Activated CD8-positive, alpha-beta T cell treated with anti-CD3 and anti-CD28 coated beads for 36 hours (primary cell): ENCODE data around the gene GGT6. TPM values are rescaled to one million over a fixed set of nuclear protein-coding genes. Genes with fewer than 3 reads are reported as not detected.

Source experiments
- ATAC-seq: fragments of 200-7000 bp; cut with Tn5 transposase; one replicate; pipeline ENCODE4 v1.10.0; 2021; ENCODE audit warnings: mild to moderate bottlenecking, moderate library complexity
- CTCF ChIA-PET: fragments of 350-600 bp; sonication (Branson Sonifier 250); formaldehyde crosslinking; loops from one replicate; lab custom pipeline; 2021; ENCODE audit warnings: antibody characterized with exemption; lab: Charles Lee
- POLR2A ChIA-PET: fragments of 350-600 bp; sonication (Branson Sonifier 250); formaldehyde crosslinking; loops from one replicate; lab custom pipeline; 2021; ENCODE audit warnings: antibody characterized with exemption; lab: Charles Lee
- DNase-seq: peaks from one replicate; pipeline ENCODE4 v3.0.0-alpha.2; 2020
- H3K27ac Mint-ChIP-seq: one replicate; pipeline ENCODE4 v1.8.0; 2021; ENCODE audit warnings: mild to moderate bottlenecking, mixed read lengths
- H3K27me3 Mint-ChIP-seq: one replicate; pipeline ENCODE4 v1.8.0; 2021; ENCODE audit warnings: mixed read lengths
- H3K36me3 Mint-ChIP-seq: one replicate; pipeline ENCODE4 v1.8.0; 2021; ENCODE audit warnings: low read depth, mixed read lengths
- H3K4me1 Mint-ChIP-seq: one replicate; pipeline ENCODE4 v1.8.0; 2021; ENCODE audit warnings: low read depth, mixed read lengths
- H3K4me3 Mint-ChIP-seq: one replicate; pipeline ENCODE4 v1.8.0; 2021; ENCODE audit warnings: mild to moderate bottlenecking, moderate library complexity, mixed read lengths
- H3K9me3 Mint-ChIP-seq: one replicate; pipeline ENCODE4 v1.8.0; 2021; ENCODE audit warnings: mixed read lengths
- CTCF ChIP-seq: fragments of 200-600 bp; IDR thresholded peaks from one replicate; pipeline ENCODE4 v1.8.0; 2022; ENCODE audit warnings: antibody characterized with exemption, mild to moderate bottlenecking
- intact Hi-C: fragments of 100-400 bp; cut with micrococcal nuclease; formaldehyde crosslinking; loops from one replicate; pipeline ENCODE4 v1.10.0; 2022
- total RNA-seq, 2 experiments: library from RNA; stranded (reverse); gene quantifications; one replicate each; pipeline ENCODE4 v1.2.3, GENCODE V29; 2021

GGT6 gene
- total RNA-seq, 2 experiments from 2014 or later = not detected

DNA sequence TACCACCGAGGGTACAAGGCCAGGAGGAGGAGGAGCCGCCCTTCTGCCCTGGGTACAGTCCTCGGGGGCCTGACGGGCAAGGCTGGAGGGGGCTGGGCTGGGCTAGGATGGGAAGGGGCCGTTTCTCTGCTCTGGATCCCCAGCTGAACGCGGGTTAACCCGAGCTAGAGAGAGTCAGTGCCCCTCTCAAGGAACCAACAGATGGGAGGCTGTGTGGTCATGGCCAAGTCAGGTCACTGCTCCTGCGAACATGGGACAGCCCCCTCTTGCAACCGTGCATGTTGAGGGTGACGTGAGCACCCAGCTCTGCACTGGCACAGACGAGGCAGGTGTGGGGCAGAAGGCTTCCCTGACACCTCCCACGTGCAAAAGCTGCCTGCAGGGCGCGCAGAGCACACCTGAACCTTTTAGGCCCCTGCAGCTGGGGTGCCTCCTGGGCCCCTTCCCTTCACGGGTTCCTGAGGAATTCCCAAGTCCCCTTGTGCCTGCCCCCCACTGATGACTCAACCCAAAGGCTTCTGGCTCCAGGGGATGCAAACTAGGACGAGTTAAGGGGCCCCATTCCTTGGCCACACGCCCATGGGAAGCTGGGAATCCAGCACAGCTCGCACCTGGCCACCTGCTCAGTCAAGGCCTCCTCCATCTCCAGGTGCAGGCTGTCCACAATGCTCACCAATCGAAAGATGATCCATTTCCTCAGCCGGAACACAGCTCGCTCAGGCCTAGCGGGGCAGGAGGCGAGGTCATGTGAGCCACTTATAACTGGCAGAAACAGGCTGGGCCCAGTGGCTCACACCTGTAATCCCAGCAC is 11.5 kb downstream of the GGT6 start:
- TF ChIP-seq CTCF = no peak
- Mint-ChIP-seq H3K27me3 (no peaks in the 10 kb centered on the region), H3K27ac (no peak overlapping the region), H3K36me3 (peaks cover 39% of the 10 kb centered on the region), H3K9me3 (no peaks in the 10 kb centered on the region), H3K4me3 (no peak overlapping the region), H3K4me1 (peaks cover 8% of the 10 kb centered on the region)
- DNase-seq (no peak), ATAC-seq (no peak)
- intact Hi-C loops = no loop called here
- CTCF ChIA-PET = no interaction called here
- POLR2A ChIA-PET = interaction anchor here (1.2 to 4.8 kb wide), 3 partner anchors 10 to 112 kb away, joined by 3 to 45 read pairs (median 7); no protein-coding TSS in a partner anchor

DNA sequence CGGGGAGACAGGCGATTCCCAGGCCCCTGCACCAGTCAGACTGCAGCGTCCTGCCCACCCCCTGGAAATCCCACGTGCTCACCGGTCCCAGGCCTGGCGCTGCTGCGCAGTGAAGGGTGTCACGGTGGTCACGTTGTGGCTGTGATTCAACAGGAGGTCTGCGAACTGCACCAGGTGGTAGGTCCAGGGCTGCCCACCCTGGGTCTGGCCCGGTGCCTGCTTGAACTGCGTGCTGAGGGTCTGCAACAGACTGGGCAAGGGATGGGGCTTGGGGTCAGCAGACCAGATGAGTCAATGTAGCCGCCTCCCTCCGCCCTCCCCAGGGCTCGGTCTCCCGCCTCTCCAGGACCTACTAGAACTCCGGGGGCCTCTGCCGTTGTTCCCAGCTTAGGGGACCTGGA is 12.3 kb downstream of the GGT6 start:
- CTCF ChIA-PET = interaction anchor here (1.5 kb wide), 1 partner anchor 19 kb away, joined by 4 read pairs; no protein-coding TSS in a partner anchor
- no peaks in the 10 kb centered on the region for H3K27me3 Mint-ChIP-seq
- H3K4me1 Mint-ChIP-seq = peaks cover 3% of the 10 kb centered on the region
- ATAC-seq (no peak), DNase-seq (no peak)
- H3K27ac Mint-ChIP-seq = no peak overlapping the region
- no peak for TF ChIP-seq CTCF
- intact Hi-C loops = no loop called here
- no peaks in the 10 kb centered on the region for H3K9me3 Mint-ChIP-seq
- POLR2A ChIA-PET = interaction anchor here (1.0 to 1.6 kb wide), 3 partner anchors 13 to 111 kb away, joined by 3 to 4 read pairs (median 4); no protein-coding TSS in a partner anchor
- H3K36me3 Mint-ChIP-seq = peaks cover 36% of the 10 kb centered on the region
- H3K4me3 Mint-ChIP-seq = no peak overlapping the region

- no peaks in the 10 kb centered on the region for H3K9me3 Mint-ChIP-seq
- TF ChIP-seq CTCF = no peak
- ATAC-seq (no peak), DNase-seq (no peak)
- H3K27ac Mint-ChIP-seq = no peak overlapping the region
- intact Hi-C loops = no loop called here
- no peaks in the 10 kb centered on the region for H3K27me3 Mint-ChIP-seq
- POLR2A ChIA-PET = interaction anchor here (1.0 to 2.9 kb wide), 3 partner anchors 7 to 13 kb away, joined by 4 to 13 read pairs (median 4); partner anchors contain the start of gene MYBBP1A
- CTCF ChIA-PET = interaction anchor here (1.5 kb wide), 1 partner anchor 20 kb away, joined by 4 read pairs; no protein-coding TSS in a partner anchor
- H3K36me3 Mint-ChIP-seq = peaks cover 33% of the 10 kb centered on the region
- H3K4me3 Mint-ChIP-seq = no peak overlapping the region
- H3K4me1 Mint-ChIP-seq = peaks cover 3% of the 10 kb centered on the region
Measured at GRCh38 chr17:4547118-4547906, 13.1 kb downstream of the GGT6 start.

GRCh38 chr17:4545217-4545951 is 15.0 kb downstream of the GGT6 start:
- Mint-ChIP-seq H3K27me3 (no peaks in the 10 kb centered on the region), H3K4me3 (no peak overlapping the region), H3K36me3 (peaks cover 22% of the 10 kb centered on the region), H3K9me3 (no peaks in the 10 kb centered on the region), H3K27ac (no peak overlapping the region), H3K4me1 (no peaks in the 10 kb centered on the region)
- POLR2A ChIA-PET = interaction anchor here (0.7 to 2.9 kb wide), 3 partner anchors 9 to 10 kb away, joined by 3 to 13 read pairs (median 9); partner anchors contain the start of gene MYBBP1A
- ATAC-seq (no peak), DNase-seq (no peak)
- CTCF ChIA-PET = no interaction called here
- TF ChIP-seq CTCF = no peak
- intact Hi-C loops = no loop called here
